ENCODE measurements around the gene EHBP1L1. TPM values are rescaled to one million over a fixed set of nuclear protein-coding genes. Genes with fewer than 3 reads are reported as not detected.

Gene EHBP1L1
- polyA plus RNA-seq, 2 of the 4 experiments (the other 2 are of a cell fraction): 11.6 to 43.8 TPM

- POLR2A ChIA-PET: interaction anchor here (1.0 kb wide), 1 partner anchor 15 kb away, joined by 3 read pairs; the partner anchor contains the start of gene ZNRD2
- Histone ChIP-seq H3K27ac (peak overlapping the region; percentile 94 to 99), H3K4me3 (no peak overlapping the region), H3K4me2 (peak overlapping the region; percentile 98), H3K4me1 (peaks cover 68% of the 10 kb centered on the region), H3K9me3 (no peaks in the 10 kb centered on the region)
- FAIRE-seq (no peak), DNase-seq (ENCODE audit: low read depth in 1 of 2, low spot score in 1 of 2) (no peak), ATAC-seq (no peak)
- 88% methylated on average over 4 of the region's 4 CpGs for WGBS (ENCODE audit: missing lambda C conversion rate)
- no peak for TF ChIP-seq E2F6 (IDR thresholded peaks at IDR 0.05; ENCODE audit: borderline replicate concordance, low read depth)
- CTCF ChIA-PET: interaction anchor here (0.9 to 8.0 kb wide), 6 partner anchors 13 to 44 kb away, joined by 3 to 148 read pairs (median 6); partner anchors contain the start of genes FAM89B and SCYL1
Measured at GRCh38 chr11:65554842-65555430, 20.9 kb upstream of the EHBP1L1 start.

- 0% methylated on average over 4 of the region's 6 CpGs for whole genome bisulfite sequencing (ENCODE audit: missing lambda C conversion rate)
- DNase-seq (ENCODE audit: low read depth in 1 of 2, low spot score in 1 of 2) (peak; percentile 67 to 84), FAIRE-seq (no peak), ATAC-seq (peak; percentile 7 to 42; a peak in 5 of 6 replicates)
- H3K4me2 ChIP-seq: peak overlapping the region; percentile 98
- no peaks in the 10 kb centered on the region for H3K9me3 ChIP-seq
- peaks cover 76% of the 10 kb centered on the region for H3K4me1 ChIP-seq
- 0 out of 2 replicates have a peak, but pooled peaks have one; percentile 11 for TF ChIP-seq POLR2A (IDR thresholded peaks at IDR 0.05; ENCODE audit: low read length)
- TF ChIP-seq E2F6 (IDR thresholded peaks at IDR 0.05; ENCODE audit: borderline replicate concordance, low read depth): no peak
- TF ChIP-seq PHF8 (IDR thresholded peaks at IDR 0.05; ENCODE audit: borderline replicate concordance, low read depth): no peak
- TF ChIP-seq CHD4 (IDR thresholded peaks at IDR 0.05; ENCODE audit: borderline replicate concordance): no peak
- peak; percentile 64 for TF ChIP-seq MAX (IDR thresholded peaks at IDR 0.05)
- peak; percentile 47; the same call in 1 of the 2 replicates for TF ChIP-seq JUNB (IDR thresholded peaks at IDR 0.05)
- TF ChIP-seq HDAC2 (IDR thresholded peaks at IDR 0.05): no peak
- no peak for TF ChIP-seq ZNF302 (CRISPR knock-in tag; IDR thresholded peaks at IDR 0.05)
- TF ChIP-seq BHLHE40 (IDR thresholded peaks at IDR 0.05; ENCODE audit: low read depth, low read length): no peak
- no peak for TF ChIP-seq KDM5A (IDR thresholded peaks at IDR 0.05)
- peak; percentile 44; the same call in 1 of the 2 replicates for TF ChIP-seq PBX3 (IDR thresholded peaks at IDR 0.05)
- no peak for TF ChIP-seq HOXA7 (CRISPR knock-in tag; IDR thresholded peaks at IDR 0.05)
- TF ChIP-seq KDM1A (IDR thresholded peaks at IDR 0.05; ENCODE audit: low read depth): no peak
- TF ChIP-seq GATA3 (IDR thresholded peaks at IDR 0.05; ENCODE audit: borderline replicate concordance): peak; percentile 41; the same call in 1 of the 2 replicates
- TF ChIP-seq JUN (IDR thresholded peaks at IDR 0.05): peak in 1 of 2 experiments; percentile 49; a peak in 2 of 5 replicates
- no peak for TF ChIP-seq TP53 (CRISPR knock-in tag; IDR thresholded peaks at IDR 0.05)
- TF ChIP-seq FOSL2 (IDR thresholded peaks at IDR 0.05): peak; percentile 42; the same call in 1 of the 2 replicates
- peak; percentile 63 for TF ChIP-seq FOSL2 (CRISPR knock-in tag; IDR thresholded peaks at IDR 0.05)
- TF ChIP-seq POLR2AphosphoS2 (conservative IDR thresholded peaks at IDR 0.05; ENCODE audit: low read length): no peak
- no peak for TF ChIP-seq FOXS1 (CRISPR knock-in tag; IDR thresholded peaks at IDR 0.05)
- no peak for TF ChIP-seq BCL3 (IDR thresholded peaks at IDR 0.05)
- TF ChIP-seq SMC3 (IDR thresholded peaks at IDR 0.05): no peak
- no peak for TF ChIP-seq EHMT2 (IDR thresholded peaks at IDR 0.05; ENCODE audit: low read depth)
- TF ChIP-seq NR3C1 (IDR thresholded peaks at IDR 0.05): no peak
- TF ChIP-seq SREBF2 (IDR thresholded peaks at IDR 0.05): no peak
- POLR2A ChIA-PET: interaction anchor here (1.0 kb wide), 1 partner anchor 15 kb away, joined by 3 read pairs; the partner anchor contains the start of gene ZNRD2
- peak overlapping the region; percentile 94 to 99 for H3K27ac ChIP-seq
- H3K4me3 ChIP-seq: peak overlapping the region; percentile 62; the same call in 1 of the 3 replicates
- CTCF ChIA-PET: interaction anchor here (0.9 to 8.0 kb wide), 9 partner anchors 11 to 45 kb away, joined by 3 to 148 read pairs (median 7); partner anchors contain the start of genes FAM89B, SCYL1 and ZNRD2
Measured at GRCh38 chr11:65555693-65556231, 20.1 kb upstream of the EHBP1L1 start.

Data from A549 (cell line).